HepG2 (cell line): ENCODE measurements around the gene SSBP4. TPM values are rescaled to one million over a fixed set of nuclear protein-coding genes. Genes with fewer than 3 reads are reported as not detected.

Source experiments
- ATF1 ChIP-seq: IDR thresholded peaks from 2 replicates; pipeline ENCODE4 v1.6.1; 2016; ENCODE audit warnings: mild to moderate bottlenecking, control low read depth
- ATF7-NPFF ChIP-seq: sonication (generic); formaldehyde crosslinking; IDR thresholded peaks from 2 replicates; pipeline ENCODE4 v1.8.1; 2023; ENCODE audit warnings: mild to moderate bottlenecking, low read depth, missing genetic modification reagents, moderate library complexity
- CENPT ChIP-seq: sonication (generic); formaldehyde crosslinking; IDR thresholded peaks from 2 replicates; pipeline ENCODE4 v1.8.0; 2022; ENCODE audit warnings: low read depth, mild to moderate bottlenecking, moderate library complexity, missing genetic modification reagents
- GPN1 ChIP-seq: sonication (generic); formaldehyde crosslinking; IDR thresholded peaks from 2 replicates; pipeline ENCODE4 v1.5.1; 2020; ENCODE audit warnings: missing genetic modification reagents, borderline replicate concordance
- HBP1 ChIP-seq: IDR thresholded peaks from 2 replicates; pipeline ENCODE4 v1.6.1; 2016; ENCODE audit warnings: low read depth, control low read depth
- JUND ChIP-seq: sonication (generic); formaldehyde crosslinking; IDR thresholded peaks from 2 replicates; pipeline ENCODE4 v1.8.0; 2022; ENCODE audit warnings: mild to moderate bottlenecking, missing genetic modification reagents
- KDM3A ChIP-seq: IDR thresholded peaks from 2 replicates; pipeline ENCODE4 v1.6.1; 2018; ENCODE audit warnings: low read depth, missing compliant biosample characterization
- KDM5B ChIP-seq: sonication (generic); formaldehyde crosslinking; IDR thresholded peaks from 2 replicates; pipeline ENCODE4 v1.4.0; 2020; ENCODE audit warnings: missing genetic modification reagents, mild to moderate bottlenecking, borderline replicate concordance
- MYC ChIP-seq: sonication (generic); formaldehyde crosslinking; IDR thresholded peaks from 2 replicates; pipeline ENCODE4 v1.9.0; 2021; ENCODE audit warnings: missing genetic modification reagents, borderline replicate concordance
- RFXANK ChIP-seq: IDR thresholded peaks from 2 replicates; pipeline ENCODE4 v1.6.1; 2016
- THAP11 ChIP-seq: IDR thresholded peaks from 2 replicates; pipeline ENCODE4 v1.6.1; 2016; ENCODE audit warnings: missing biosample characterization, missing genetic modification reagents
- UBTF ChIP-seq: sonication (generic); formaldehyde crosslinking; IDR thresholded peaks from 2 replicates; pipeline ENCODE4 v1.4.0; 2020; ENCODE audit warnings: mild to moderate bottlenecking, missing genetic modification reagents
- ZGPAT ChIP-seq: IDR thresholded peaks from 2 replicates; pipeline ENCODE4 v1.6.1; 2016; ENCODE audit warnings: mild to moderate bottlenecking
- ZNF101 ChIP-seq: sonication (generic); formaldehyde crosslinking; IDR thresholded peaks from 2 replicates; pipeline ENCODE4 v1.4.0; 2020; ENCODE audit warnings: mild to moderate bottlenecking, low read depth, missing genetic modification reagents, borderline replicate concordance
- ZNF260 ChIP-seq: sonication (generic); formaldehyde crosslinking; IDR thresholded peaks from 2 replicates; pipeline ENCODE4 v1.4.0; 2020; ENCODE audit warnings: missing genetic modification reagents, low read depth, mild to moderate bottlenecking, borderline replicate concordance
- ZNF280D ChIP-seq: sonication (generic); formaldehyde crosslinking; IDR thresholded peaks from 2 replicates; pipeline ENCODE4 v1.5.1; 2020; ENCODE audit warnings: mild to moderate bottlenecking, missing genetic modification reagents
- ZNF317 ChIP-seq: sonication (generic); formaldehyde crosslinking; IDR thresholded peaks from 2 replicates; pipeline ENCODE4 v1.5.0; 2020; ENCODE audit warnings: mild to moderate bottlenecking, missing genetic modification reagents
- ZNF382 ChIP-seq: sonication (generic); formaldehyde crosslinking; IDR thresholded peaks from 2 replicates; pipeline ENCODE4 v1.5.0; 2020; ENCODE audit warnings: missing genetic modification reagents, mild to moderate bottlenecking, borderline replicate concordance
- ZNF782 ChIP-seq: sonication (generic); formaldehyde crosslinking; IDR thresholded peaks from 2 replicates; pipeline ENCODE4 v1.4.0; 2020; ENCODE audit warnings: missing genetic modification reagents, mild to moderate bottlenecking, borderline replicate concordance
- ZZZ3 ChIP-seq: sonication (generic); formaldehyde crosslinking; IDR thresholded peaks from 2 replicates; pipeline ENCODE4 v1.4.0; 2020; ENCODE audit warnings: missing genetic modification reagents, mild to moderate bottlenecking, borderline replicate concordance
- polyA plus RNA-seq, 8 experiments: library from polyadenylated mRNA; depleted of rRNA in 3 of 8; stranded (reverse) in 7 of 8; unstranded in 1 of 8; fragments of >200 nt; fragmentation: Illumina TruSeq in 4 of 8; extraction: Trizol in 4 of 8; gene quantifications; 2 replicates each; pipeline versions ENCODE4 v1.2.1 to v1.2.3, GENCODE V29; 2011 to 2016; ENCODE audit warnings: low read depth in 4 of 8, missing spikeins in 1 of 8, mixed read lengths in 1 of 8; ENCODE audit not compliant: insufficient read depth in 1 of 8
- total RNA-seq, 5 experiments: library from RNA; depleted of rRNA; stranded (reverse); fragments of >200 nt; fragmentation: Illumina TruSeq; extraction: Trizol; gene quantifications; 2 replicates each; pipeline ENCODE4 v1.2.3, GENCODE V29; 2016; ENCODE audit warnings: low read depth in 1 of 5

The SSBP4 gene
- total and polyA plus RNA-seq, 2 of the 13 experiments (the other 11 are each of a cell fraction or from before 2014, with no cell fraction given) = 20.8 to 39.5 TPM

GRCh38 chr19:18385675-18386542 lies 33.3 kb upstream of the SSBP4 start, which contains the start of gene GDF15 (continued):
- TF ChIP-seq ZNF280D (CRISPR knock-in tag) = 0 out of 2 replicates have a peak, but pooled peaks have one; percentile 37
- TF ChIP-seq ZZZ3 (CRISPR knock-in tag) = peak; percentile 87
- TF ChIP-seq THAP11 (CRISPR knock-in tag) = peak; percentile 72
- TF ChIP-seq CENPT = peak; percentile 85; the same call in 1 of the 2 replicates
- TF ChIP-seq KDM5B (CRISPR knock-in tag) = peak; percentile 57; the same call in 1 of the 2 replicates
- TF ChIP-seq ZGPAT (CRISPR knock-in tag) = peak; percentile 87
- TF ChIP-seq JUND = peak; percentile 56
- TF ChIP-seq ZNF782 (CRISPR knock-in tag) = peak; percentile 93
- TF ChIP-seq ATF7-NPFF (CRISPR knock-in tag) = peak; percentile 80; the same call in 1 of the 2 replicates
- TF ChIP-seq ZNF317 = 0 out of 2 replicates have a peak, but pooled peaks have one; percentile 55
- TF ChIP-seq ZNF101 = 0 out of 2 replicates have a peak, but pooled peaks have one; percentile 42
- TF ChIP-seq ATF1 (CRISPR knock-in tag) = no peak; the same call in 1 of the 2 replicates
- TF ChIP-seq MYC = peak; percentile 88
- 0 out of 2 replicates have a peak, but pooled peaks have one; percentile 52 for TF ChIP-seq HBP1 (CRISPR knock-in tag)
- peak; percentile 93 for TF ChIP-seq UBTF
- no peak for TF ChIP-seq RFXANK (CRISPR knock-in tag)
- TF ChIP-seq ZNF260 = no peak
- no peak for TF ChIP-seq ZNF382 (CRISPR knock-in tag)
- no peak for TF ChIP-seq GPN1 (CRISPR knock-in tag)
- TF ChIP-seq KDM3A (CRISPR knock-in tag) = peak; percentile 85
